K562 (cell line): ENCODE measurements around the gene CORO2A. TPM values are rescaled to one million over a fixed set of nuclear protein-coding genes. Genes with fewer than 3 reads are reported as not detected.

ENCODE experiments used
- ATAC-seq: fragments of 200-7000 bp; cut with Tn5 transposase; 3 replicates; pipeline ENCODE4 v1.9.1; 2020; ENCODE audit warnings: moderate library complexity
- BruUV-seq: library from RNA; stranded (reverse); fragments of 400-500 nt; replicated peaks from 2 replicates; lab custom pipeline; 2021; lab: Mats Ljungman, UMichigan
- CTCF ChIA-PET: fragments of 300-600 bp; formaldehyde crosslinking; extraction: SDS; loops from one replicate; lab custom pipeline; 2021; ENCODE audit warnings: low intra/inter-chr PET ratio; lab: Yijun Ruan, JAX
- POLR2A ChIA-PET: fragments of 300-600, 350-650 bp; sonication (Branson Sonifier 250); formaldehyde crosslinking; extraction: SDS; loops from one replicate; lab custom pipeline; 2021; ENCODE audit warnings: antibody characterized with exemption, inconsistent platforms; lab: Yijun Ruan, JAX
- DNase-seq, 4 experiments: peaks; one replicate each; pipeline versions ENCODE4 v3.0.0 to v3.0.0-alpha.2; 2011 to 2018; ENCODE audit warnings: low spot score in 3 of 4, mixed read lengths in 3 of 4; ENCODE audit errors: extremely low read depth in 1 of 4
- FAIRE-seq: peaks from 2 replicates; lab custom pipeline; 2011; peaks lifted over from hg19 to GRCh38; lab: Jason Lieb, UNC
- H2AFZ ChIP-seq: 2 replicates; pipeline ENCODE4 v1.6.0; 2011; ENCODE audit warnings: low read depth, low read length, control low read depth, inconsistent platforms
- H3K27ac ChIP-seq: fragments of 200-600 bp; 3 replicates; pipeline ENCODE4 v1.8.0; 2011; ENCODE audit warnings: low read depth, mild to moderate bottlenecking, control low read depth, inconsistent platforms, low read length, moderate library complexity, mixed read lengths; ENCODE audit errors: extremely low read depth
- H3K27me3 ChIP-seq, 2 experiments: fragments of 300-600 bp in 1 of 2; 2 replicates in 1 of 2; 3 replicates in 1 of 2; pipeline versions ENCODE4 v1.6.0 to v1.8.0; 2011; ENCODE audit warnings: inconsistent platforms in 2 of 2, low read length in 2 of 2, mild to moderate bottlenecking in 1 of 2, mixed read lengths in 1 of 2, moderate library complexity in 1 of 2; ENCODE audit not compliant: control insufficient read depth in 2 of 2, insufficient read depth in 2 of 2
- H3K36me3 ChIP-seq: fragments of 300-600 bp; 3 replicates; pipeline ENCODE4 v1.8.0; 2011; ENCODE audit warnings: mild to moderate bottlenecking, low read length, inconsistent platforms; ENCODE audit not compliant: control insufficient read depth, insufficient read depth
- H3K4me1 ChIP-seq, 2 experiments: fragments of 200-600 bp in 1 of 2; replicated peaks in 1 of 2; 2 replicates in 1 of 2; 3 replicates in 1 of 2; pipeline versions ENCODE4 v1.5.1 to v1.8.0; 2011; ENCODE audit warnings: inconsistent platforms in 2 of 2, low read length in 2 of 2, mild to moderate bottlenecking in 1 of 2, mixed read lengths in 1 of 2, moderate library complexity in 1 of 2; ENCODE audit not compliant: control insufficient read depth in 2 of 2, insufficient read depth in 2 of 2
- H3K4me2 ChIP-seq: 2 replicates; pipeline ENCODE4 v1.6.1; 2011; ENCODE audit warnings: low read length, control low read depth, inconsistent platforms, mixed read lengths; ENCODE audit not compliant: insufficient read depth
- H3K4me3 ChIP-seq: fragments of 200-600 bp; sonication (generic), shearing (Covaris generic); 2 replicates; pipeline ENCODE4 v1.5.1; 2016; ENCODE audit warnings: control low read depth, inconsistent platforms
- H3K79me2 ChIP-seq: fragments of 200-600 bp; 3 replicates; pipeline ENCODE4 v1.8.0; 2011; ENCODE audit warnings: low read length, inconsistent platforms; ENCODE audit not compliant: control insufficient read depth, insufficient read depth
- H3K9ac ChIP-seq, 2 experiments: 2 replicates each; pipeline versions ENCODE4 v1.6.0 to v1.6.1; 2011; ENCODE audit warnings: low read depth in 2 of 2, low read length in 2 of 2, control low read depth in 1 of 2, inconsistent platforms in 1 of 2, mild to moderate bottlenecking in 1 of 2, mixed read lengths in 1 of 2; ENCODE audit not compliant: insufficient read depth in 1 of 2
- H3K9me1 ChIP-seq: one replicate; pipeline ENCODE4 v1.6.0; 2011; ENCODE audit warnings: inconsistent platforms, mild to moderate bottlenecking, low read length, moderate library complexity; ENCODE audit not compliant: control insufficient read depth, insufficient read depth
- H3K9me3 ChIP-seq: replicated peaks from 2 replicates; pipeline ENCODE4 v1.5.1; 2011; ENCODE audit warnings: low read depth, low read length, inconsistent platforms; ENCODE audit not compliant: control insufficient read depth, insufficient read depth
- H4K20me1 ChIP-seq: replicated peaks from 2 replicates; pipeline ENCODE4 v1.6.1; 2011; ENCODE audit warnings: low read length, inconsistent platforms, mixed read lengths; ENCODE audit not compliant: control insufficient read depth, insufficient read depth
- GTF2E2 ChIP-seq: fragments of 200-800 bp; sonication (Bioruptor generic); IDR thresholded peaks from 2 replicates; pipeline ENCODE4 v1.6.1; 2016; ENCODE audit warnings: missing genetic modification characterization, missing compliant biosample characterization
- POLR3G ChIP-seq: IDR thresholded peaks from 2 replicates; pipeline ENCODE4 v1.6.1; 2011; ENCODE audit not compliant: insufficient read length, insufficient replicate concordance; ENCODE audit errors: extremely low read depth
- PRMT5 ChIP-seq: sonication (generic); formaldehyde crosslinking; IDR thresholded peaks from 2 replicates; pipeline ENCODE4 v1.5.0; 2020; ENCODE audit warnings: missing genetic modification reagents
- RBM25 ChIP-seq: fragments of 200-400 bp; formaldehyde crosslinking; IDR thresholded peaks from 2 replicates; pipeline ENCODE4 v1.6.1; 2018; ENCODE audit warnings: low read length, low read depth, moderate library complexity; ENCODE audit not compliant: severe bottlenecking
- ZNF121 ChIP-seq: sonication (generic); formaldehyde crosslinking; conservative IDR thresholded peaks from 2 replicates; pipeline ENCODE4 v1.8.0; 2022; ENCODE audit warnings: missing genetic modification reagents
- WGBS: fragments of 100-300 bp; shearing (Covaris generic); methylation state at CpG from one replicate; pipeline ENCODE4 v1.1.6; 2016; ENCODE audit warnings: low coverage, mixed read lengths; ENCODE audit not compliant: insufficient coverage; ENCODE audit errors: missing lambda C conversion rate; 5-methylcytosine and 5-hydroxymethylcytosine counted together
- in situ Hi-C: fragments of 300-500 bp; cut with MboI; formaldehyde crosslinking; loops from 4 replicates; pipeline ENCODE4 v1.15.0; 2018; ENCODE audit warnings: inconsistent platforms, mixed read lengths
- intact Hi-C: fragments of 100-400 bp; cut with micrococcal nuclease; formaldehyde crosslinking; loops from 2 replicates; pipeline ENCODE4 v1.14.2; 2022
- polyA plus RNA-seq, 8 experiments: library from polyadenylated mRNA; depleted of rRNA in 4 of 8; stranded (reverse) in 5 of 8; unstranded in 3 of 8; fragments of >200 nt; fragmentation: Nextera tagmentation in 2 of 8; fragmentation: Illumina TruSeq in 1 of 8; extraction: Ambion mirVana in 2 of 8; extraction: Trizol in 1 of 8; gene quantifications; 2 replicates each; pipeline versions ENCODE4 v1.2.1 to v1.2.3, GENCODE V29; 2011 to 2014; ENCODE audit warnings: inconsistent platforms in 1 of 8, missing spikeins in 1 of 8
- total RNA-seq, 7 experiments: library from RNA; depleted of rRNA in 6 of 7; stranded (reverse); fragments of >200 nt in 6 of 7; fragmentation: Illumina TruSeq in 2 of 7; extraction: Trizol in 2 of 7; gene quantifications; 2 replicates each; pipeline versions ENCODE4 v1.2.1 to v1.2.3, GENCODE V29; 2011 to 2021; ENCODE audit warnings: low replicate concordance in 1 of 7

The CORO2A gene
- total and polyA plus RNA-seq, 9 of the 15 experiments (the other 6 are each of a cell fraction or from before 2014, with no cell fraction given) = 9.5 to 26.6 (median 18.0) TPM

- TF ChIP-seq RBM25 (no peak), POLR3G (no peak), PRMT5 (CRISPR knock-in tag) (no peak)
Measured at GRCh38 chr9:98142182-98142907, 50.1 kb downstream of the CORO2A start (continued).

GRCh38 chr9:98140503-98140902, 51.9 kb downstream of the CORO2A start:
- WGBS = 47% methylated on average over 5 of the region's 5 CpGs
- ATAC-seq (no peak), FAIRE-seq (no peak), DNase-seq (no peak)
- H3K27ac ChIP-seq = no peak overlapping the region
- no peaks in the 10 kb centered on the region for H4K20me1 ChIP-seq
- ChIA-PET POLR2A (no interaction called here), CTCF (no interaction called here)
- peak; percentile 87 for TF ChIP-seq ZNF121 (CRISPR knock-in tag)
- TF ChIP-seq GTF2E2 = no peak
- no peak overlapping the region for H3K4me3 ChIP-seq
- no peak overlapping the region for H3K9ac ChIP-seq
- H3K4me2 ChIP-seq = no peak overlapping the region
- peaks cover 4% of the 10 kb centered on the region for H3K9me1 ChIP-seq
- no peaks in the 10 kb centered on the region for H3K9me3 ChIP-seq
- H3K4me1 ChIP-seq = peaks cover 0 to 10% of the 10 kb centered on the region in 2 experiments; a peak in 3 of 5 replicates
- in situ Hi-C loops = no loop called here
- H3K27me3 ChIP-seq = no peaks in the 10 kb centered on the region
- intact Hi-C loops = no loop called here
- H3K36me3 ChIP-seq = peaks cover 35% of the 10 kb centered on the region; the same call in 2 of the 3 replicates
- H2AFZ ChIP-seq = no peak overlapping the region
- BruUV-seq = no TSS peak
- H3K79me2 ChIP-seq = no peaks in the 10 kb centered on the region
